ELF-1 (cell line): ENCODE measurements around the gene RAB3C.

Experiments used
- DNase-seq: peaks from one replicate; pipeline ENCODE4 v3.0.0-alpha.2; 2016; ENCODE audit warnings: low read depth, low spot score

The RAB3C gene

GRCh38 chr5:58771796-58772195 is 188.9 kb downstream of the RAB3C start:
- no peak for DNase-seq

- DNase-seq, result no peak
These were observed 191.0 kb downstream of the RAB3C start for GRCh38 chr5:58773744-58774441.

- DNase-seq, result no peak
These were observed 192.1 kb downstream of the RAB3C start for GRCh38 chr5:58774937-58775336.

GRCh38 chr5:58775701-58776262 is 192.9 kb downstream of the RAB3C start:
- DNase-seq, result no peak

GRCh38 chr5:58776559-58776958 is 193.7 kb downstream of the RAB3C start:
- no peak for DNase-seq

- no peak for DNase-seq
These were observed 196.0 kb downstream of the RAB3C start for GRCh38 chr5:58778888-58779287.

GRCh38 chr5:58786035-58786434 is 203.2 kb downstream of the RAB3C start:
- DNase-seq, result no peak

GRCh38 chr5:58786711-58787303 is 203.9 kb downstream of the RAB3C start:
- DNase-seq, result no peak

- no peak for DNase-seq
These were observed 205.1 kb downstream of the RAB3C start for GRCh38 chr5:58787987-58788386.

GRCh38 chr5:58793888-58794657 is 211.2 kb downstream of the RAB3C start:
- no peak for DNase-seq

- no peak for DNase-seq
These were observed 212.0 kb downstream of the RAB3C start for GRCh38 chr5:58794875-58795274.

GRCh38 chr5:58795327-58795726 is 212.5 kb downstream of the RAB3C start:
- no peak for DNase-seq

GRCh38 chr5:58797021-58797420 is 214.1 kb downstream of the RAB3C start:
- DNase-seq, result no peak

GRCh38 chr5:58800356-58800755 is 217.5 kb downstream of the RAB3C start:
- no peak for DNase-seq

- no peak for DNase-seq
These were observed 218.1 kb downstream of the RAB3C start for GRCh38 chr5:58800861-58801540.

- no peak for DNase-seq
These were observed 220.2 kb downstream of the RAB3C start for GRCh38 chr5:58803056-58803455.

GRCh38 chr5:58804291-58804690 is 221.4 kb downstream of the RAB3C start:
- no peak for DNase-seq

GRCh38 chr5:58810086-58810485 is 227.2 kb downstream of the RAB3C start:
- no peak for DNase-seq

GRCh38 chr5:58813855-58814254 is 231.0 kb downstream of the RAB3C start:
- no peak for DNase-seq

GRCh38 chr5:58816181-58816731 is 233.4 kb downstream of the RAB3C start:
- no peak for DNase-seq

- no peak for DNase-seq
These were observed 235.6 kb downstream of the RAB3C start for GRCh38 chr5:58818465-58818864.

GRCh38 chr5:58825441-58825840 is 242.6 kb downstream of the RAB3C start:
- no peak for DNase-seq
